Neural crest cell (in vitro differentiated cells): Measurements from ENCODE around the gene CLSTN2. TPM values are rescaled to one million over a fixed set of nuclear protein-coding genes. Genes with fewer than 3 reads are reported as not detected.

Experiments
- DNase-seq: peaks from one replicate; pipeline ENCODE4 v3.0.0; 2021; ENCODE audit warnings: low read depth, mixed read lengths, low spot score
- H3K27ac Mint-ChIP-seq: one replicate; pipeline ENCODE4 v1.8.0; 2021; ENCODE audit warnings: mild to moderate bottlenecking, mixed read lengths; ENCODE audit not compliant: unreplicated experiment
- H3K27me3 Mint-ChIP-seq: 2 replicates; pipeline ENCODE4 v1.8.0; 2021; ENCODE audit warnings: low read depth, mild to moderate bottlenecking, mixed read lengths
- H3K36me3 Mint-ChIP-seq: 2 replicates; pipeline ENCODE4 v1.8.0; 2021; ENCODE audit warnings: low read depth, mild to moderate bottlenecking, mixed read lengths
- H3K4me1 Mint-ChIP-seq: 2 replicates; pipeline ENCODE4 v1.8.0; 2021; ENCODE audit warnings: mixed read lengths
- H3K4me3 Mint-ChIP-seq: one replicate; pipeline ENCODE4 v1.8.0; 2021; ENCODE audit warnings: mild to moderate bottlenecking, mixed read lengths
- H3K9me3 Mint-ChIP-seq: 2 replicates; pipeline ENCODE4 v1.8.0; 2021; ENCODE audit warnings: mixed read lengths
- total RNA-seq: library from RNA; stranded (reverse); gene quantifications from 2 replicates; pipeline ENCODE4 v1.2.1, GENCODE V29; 2021
- TF ChIP-seq, protein P1 (sequence below): fragments of 200-600 bp; sonication (generic); conservative IDR thresholded peaks from 2 replicates; pipeline ENCODE4 v1.5.0; 2021; ENCODE audit warnings: antibody characterized with exemption, mild to moderate bottlenecking

CLSTN2 gene
- total RNA-seq, 1 donor from 2014 or later = 1.9 TPM

DNA sequence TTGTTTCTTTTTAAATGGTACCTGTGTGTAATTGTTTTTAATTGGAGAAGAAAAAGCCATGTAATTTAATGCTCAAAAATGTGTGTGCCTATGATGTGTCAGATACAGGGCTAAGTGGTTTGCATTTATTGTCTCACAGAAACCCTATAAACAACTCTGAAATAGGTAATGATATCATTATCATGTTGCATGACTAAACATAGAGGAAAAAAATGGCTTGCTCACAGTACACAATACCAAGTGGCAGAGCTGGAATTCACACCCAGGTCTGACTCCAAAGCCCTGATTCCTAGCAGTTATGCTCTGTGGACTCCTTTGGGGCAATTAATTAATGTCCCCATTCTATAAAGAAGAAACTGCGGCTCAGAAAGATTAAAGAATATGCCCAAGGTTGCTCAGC, 505.5 kb downstream of the CLSTN2 start:
- H3K27me3 Mint-ChIP-seq = no peaks in the 10 kb centered on the region
- no peaks in the 10 kb centered on the region for H3K4me1 Mint-ChIP-seq
- TF ChIP-seq, protein P1, sequence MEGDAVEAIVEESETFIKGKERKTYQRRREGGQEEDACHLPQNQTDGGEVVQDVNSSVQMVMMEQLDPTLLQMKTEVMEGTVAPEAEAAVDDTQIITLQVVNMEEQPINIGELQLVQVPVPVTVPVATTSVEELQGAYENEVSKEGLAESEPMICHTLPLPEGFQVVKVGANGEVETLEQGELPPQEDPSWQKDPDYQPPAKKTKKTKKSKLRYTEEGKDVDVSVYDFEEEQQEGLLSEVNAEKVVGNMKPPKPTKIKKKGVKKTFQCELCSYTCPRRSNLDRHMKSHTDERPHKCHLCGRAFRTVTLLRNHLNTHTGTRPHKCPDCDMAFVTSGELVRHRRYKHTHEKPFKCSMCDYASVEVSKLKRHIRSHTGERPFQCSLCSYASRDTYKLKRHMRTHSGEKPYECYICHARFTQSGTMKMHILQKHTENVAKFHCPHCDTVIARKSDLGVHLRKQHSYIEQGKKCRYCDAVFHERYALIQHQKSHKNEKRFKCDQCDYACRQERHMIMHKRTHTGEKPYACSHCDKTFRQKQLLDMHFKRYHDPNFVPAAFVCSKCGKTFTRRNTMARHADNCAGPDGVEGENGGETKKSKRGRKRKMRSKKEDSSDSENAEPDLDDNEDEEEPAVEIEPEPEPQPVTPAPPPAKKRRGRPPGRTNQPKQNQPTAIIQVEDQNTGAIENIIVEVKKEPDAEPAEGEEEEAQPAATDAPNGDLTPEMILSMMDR = no peak
- H3K27ac Mint-ChIP-seq = no peak overlapping the region
- no peaks in the 10 kb centered on the region for H3K36me3 Mint-ChIP-seq
- H3K4me3 Mint-ChIP-seq = no peak overlapping the region
- no peaks in the 10 kb centered on the region for H3K9me3 Mint-ChIP-seq
- no peak for DNase-seq

DNA sequence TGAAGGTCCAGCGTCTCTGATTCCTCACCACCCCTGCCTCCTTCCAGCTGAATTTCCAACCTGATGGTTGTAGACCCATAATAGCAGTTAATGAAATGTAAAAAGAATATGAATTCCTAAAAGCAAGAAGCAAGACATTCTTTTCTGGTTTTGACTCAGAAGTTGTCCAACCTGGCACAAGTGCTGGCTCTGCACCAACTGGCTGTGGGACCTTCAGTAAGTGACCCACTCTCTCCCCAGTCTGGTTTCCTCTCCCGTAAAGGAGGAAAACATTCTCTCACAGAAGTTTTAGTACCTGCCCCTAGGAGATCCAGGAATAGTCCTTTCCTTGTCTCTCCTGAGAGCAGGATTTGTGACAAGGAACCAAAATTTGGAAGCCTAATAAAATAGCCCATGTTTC, 506.0 kb downstream of the CLSTN2 start:
- Mint-ChIP-seq H3K4me1 (no peaks in the 10 kb centered on the region), H3K4me3 (no peak overlapping the region), H3K27ac (no peak overlapping the region), H3K9me3 (no peaks in the 10 kb centered on the region), H3K27me3 (no peaks in the 10 kb centered on the region), H3K36me3 (no peaks in the 10 kb centered on the region)
- no peak for DNase-seq
- TF ChIP-seq, protein P1 = no peak

DNA sequence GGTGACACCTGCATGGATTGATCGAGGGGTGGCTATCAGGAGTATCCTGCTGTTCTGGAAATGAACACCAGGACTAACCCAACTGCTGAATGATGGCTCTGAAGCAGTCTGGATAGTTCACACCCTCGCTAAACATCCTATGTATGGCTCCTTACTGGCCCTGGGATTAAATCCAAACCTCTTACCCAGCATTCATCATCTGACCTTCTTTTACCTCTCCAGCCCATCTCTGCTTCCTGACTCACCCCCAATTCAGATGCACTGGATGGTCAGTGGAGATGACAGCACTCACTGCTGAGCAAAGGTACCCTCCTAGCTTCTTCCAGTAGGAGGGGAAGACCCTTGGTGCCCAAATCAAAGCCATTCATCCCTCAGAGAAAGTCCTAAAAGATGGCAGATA, 507.6 kb downstream of the CLSTN2 start:
- no peak overlapping the region for H3K4me3 Mint-ChIP-seq
- no peaks in the 10 kb centered on the region for H3K36me3 Mint-ChIP-seq
- TF ChIP-seq, protein P1 = no peak
- no peak overlapping the region for H3K27ac Mint-ChIP-seq
- no peaks in the 10 kb centered on the region for H3K27me3 Mint-ChIP-seq
- DNase-seq = no peak
- H3K4me1 Mint-ChIP-seq = no peaks in the 10 kb centered on the region
- H3K9me3 Mint-ChIP-seq = no peaks in the 10 kb centered on the region

DNA sequence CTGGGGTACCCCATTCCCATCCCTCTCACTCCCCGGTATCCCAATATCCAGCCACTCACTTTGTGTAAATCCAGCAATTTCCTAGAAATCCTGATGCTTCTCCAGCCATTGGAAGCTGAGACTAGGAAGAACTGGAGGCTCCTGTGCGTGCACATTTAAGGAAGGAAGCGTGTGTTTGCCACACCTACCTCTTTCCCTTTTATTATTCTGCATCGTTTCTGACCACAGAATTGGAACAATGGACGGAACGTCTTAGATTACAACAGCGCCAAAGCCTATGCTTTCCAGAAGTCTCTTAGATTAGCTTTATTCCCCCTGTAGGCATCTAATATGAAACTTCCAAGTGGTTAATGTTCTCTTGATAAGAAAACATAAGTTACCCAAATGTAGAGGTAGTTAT, 508.1 kb downstream of the CLSTN2 start:
- no peaks in the 10 kb centered on the region for H3K27me3 Mint-ChIP-seq
- TF ChIP-seq, protein P1 = no peak
- no peak overlapping the region for H3K27ac Mint-ChIP-seq
- H3K4me3 Mint-ChIP-seq = no peak overlapping the region
- H3K36me3 Mint-ChIP-seq = no peaks in the 10 kb centered on the region
- no peak for DNase-seq
- H3K4me1 Mint-ChIP-seq = no peaks in the 10 kb centered on the region
- no peaks in the 10 kb centered on the region for H3K9me3 Mint-ChIP-seq

DNA sequence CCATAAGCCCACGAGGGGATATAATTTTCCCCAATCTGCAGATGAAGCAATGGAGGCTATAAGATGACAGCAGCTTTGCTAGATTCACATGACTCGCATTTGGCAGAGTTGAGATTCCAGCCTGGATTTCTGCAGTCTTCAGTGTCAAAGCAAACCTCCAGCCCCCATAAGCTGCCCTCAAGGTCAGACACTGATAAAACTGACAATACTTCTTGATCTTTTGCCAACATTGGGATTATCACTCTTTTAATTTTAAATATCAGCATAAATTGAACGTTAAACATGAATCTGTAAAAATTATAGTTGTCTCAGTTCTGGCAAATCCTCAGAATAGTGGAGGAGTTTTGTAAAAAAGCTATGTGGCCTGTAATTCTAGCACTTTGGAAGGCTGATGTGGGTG, 508.8 kb downstream of the CLSTN2 start:
- Mint-ChIP-seq H3K36me3 (no peaks in the 10 kb centered on the region), H3K4me1 (no peaks in the 10 kb centered on the region), H3K27me3 (no peaks in the 10 kb centered on the region), H3K4me3 (no peak overlapping the region), H3K27ac (no peak overlapping the region), H3K9me3 (no peaks in the 10 kb centered on the region)
- DNase-seq = no peak
- TF ChIP-seq, protein P1 = no peak

DNA sequence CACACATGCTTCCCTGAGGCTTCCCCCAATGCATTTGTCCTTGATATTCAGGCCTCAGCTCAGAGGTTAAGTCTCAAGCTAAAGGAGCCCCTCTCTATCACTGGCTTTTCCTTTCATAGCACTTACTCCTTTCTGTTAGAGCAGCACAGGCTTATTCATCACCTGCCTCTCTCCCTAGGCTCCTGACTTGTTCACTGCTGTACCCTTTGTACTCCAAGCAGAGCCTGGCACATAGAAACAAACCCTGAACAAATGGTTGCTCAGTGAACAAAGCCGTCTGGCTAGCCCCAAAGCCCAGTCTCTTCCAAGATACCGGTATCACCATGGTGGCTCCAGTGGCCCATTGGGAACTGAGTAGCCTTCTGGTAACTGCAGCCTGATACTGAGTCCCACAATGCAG, 511.7 kb downstream of the CLSTN2 start:
- Mint-ChIP-seq H3K9me3 (peaks cover 2% of the 10 kb centered on the region), H3K36me3 (no peaks in the 10 kb centered on the region), H3K27me3 (no peaks in the 10 kb centered on the region), H3K27ac (no peak overlapping the region), H3K4me3 (no peak overlapping the region), H3K4me1 (no peaks in the 10 kb centered on the region)
- TF ChIP-seq, protein P1 = no peak
- DNase-seq = no peak
